Fibroblast of skin of left quadriceps (primary cell): Measurements from ENCODE around the gene FTSJ3.

Experiments
- DNase-seq, 2 experiments: peaks; one replicate each; pipeline ENCODE4 v3.0.0-alpha.2; 2013; ENCODE audit warnings: low read depth in 2 of 2

FTSJ3 gene

GRCh38 chr17:63786117-63786516 is 41.3 kb downstream of the FTSJ3 start:
- DNase-seq, result no peak

DNA sequence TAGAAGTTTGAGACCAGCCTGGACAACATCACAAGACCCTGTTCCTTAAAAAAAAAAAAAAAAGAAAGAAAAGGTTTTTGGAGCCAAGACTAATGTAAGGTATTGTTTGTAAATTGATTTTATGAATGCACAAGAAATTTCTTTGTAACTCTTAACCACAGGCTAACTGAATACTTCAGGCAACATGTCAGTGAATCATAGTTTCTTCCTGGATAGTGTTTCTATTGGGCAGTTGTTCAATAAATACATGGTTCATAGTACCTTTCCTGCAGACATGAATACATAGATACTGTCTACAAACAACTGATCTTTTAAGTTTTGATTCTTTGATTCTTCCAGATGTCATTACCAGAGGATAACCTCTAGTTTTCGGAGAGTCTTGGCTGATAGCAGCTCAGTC is 41.9 kb downstream of the FTSJ3 start:
- DNase-seq, result peak in 1 of 2 experiments; percentile 7

DNA sequence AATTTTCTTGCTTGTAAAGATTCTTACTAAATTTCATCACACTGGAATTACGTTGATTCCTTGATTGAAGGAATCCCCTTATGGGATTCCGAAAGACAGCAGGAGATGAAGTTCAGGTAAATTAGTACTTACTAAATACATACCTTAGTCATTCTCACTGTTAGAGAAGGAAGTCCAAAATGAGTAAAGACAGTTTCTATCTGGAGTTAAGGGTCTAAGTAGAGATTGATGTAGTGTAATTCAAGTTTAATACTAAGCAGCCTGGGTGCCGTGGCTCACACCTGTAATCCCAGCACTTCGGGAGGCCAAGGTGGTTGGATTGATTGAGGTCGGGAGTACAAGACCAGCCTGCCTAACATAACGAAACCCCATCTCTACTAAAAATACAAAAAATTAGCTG is 43.9 kb downstream of the FTSJ3 start:
- DNase-seq, result no peak

- DNase-seq, result no peak
Measured at GRCh38 chr17:63780928-63781327, 46.5 kb downstream of the FTSJ3 start.

DNA sequence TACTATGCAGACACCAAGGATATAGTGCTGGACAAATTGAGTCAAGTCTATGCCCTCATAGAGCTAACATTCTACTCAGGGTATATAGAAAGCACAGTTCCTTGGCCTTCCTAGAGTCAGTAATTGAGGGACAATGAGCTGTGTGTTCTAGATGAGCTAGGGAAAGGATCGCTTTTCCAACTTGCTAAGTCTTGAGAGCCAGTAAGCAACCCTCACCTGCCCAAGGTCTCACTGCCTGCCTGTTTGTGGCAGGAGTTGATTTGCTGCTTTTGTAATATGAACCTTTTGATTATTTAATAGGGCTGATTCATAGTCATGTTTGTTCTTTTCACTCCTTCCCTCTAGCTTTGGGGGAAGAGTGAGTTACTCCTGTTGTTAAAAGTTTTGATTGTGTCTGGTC is 47.0 kb downstream of the FTSJ3 start:
- no peak for DNase-seq

DNA sequence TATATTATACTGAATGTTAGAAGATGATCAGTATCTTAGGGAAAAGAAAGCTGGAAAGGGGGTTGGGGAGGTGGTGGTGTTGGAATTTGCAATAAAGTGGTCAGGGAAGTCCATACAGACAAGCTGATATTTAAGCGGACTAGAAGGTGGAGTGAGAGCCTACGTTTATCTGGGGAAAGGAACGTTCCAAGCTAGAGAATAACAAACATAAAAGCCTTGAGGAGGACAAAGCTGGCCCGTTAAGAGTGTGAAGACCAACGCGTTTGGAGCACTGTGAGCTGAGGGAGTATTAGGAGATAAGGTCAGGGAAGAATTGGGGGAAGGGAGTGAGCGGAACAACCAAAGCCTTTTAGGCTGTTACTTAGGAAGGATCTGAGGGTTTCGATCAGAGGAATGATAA is 52.0 kb downstream of the FTSJ3 start:
- DNase-seq, result no peak

DNA sequence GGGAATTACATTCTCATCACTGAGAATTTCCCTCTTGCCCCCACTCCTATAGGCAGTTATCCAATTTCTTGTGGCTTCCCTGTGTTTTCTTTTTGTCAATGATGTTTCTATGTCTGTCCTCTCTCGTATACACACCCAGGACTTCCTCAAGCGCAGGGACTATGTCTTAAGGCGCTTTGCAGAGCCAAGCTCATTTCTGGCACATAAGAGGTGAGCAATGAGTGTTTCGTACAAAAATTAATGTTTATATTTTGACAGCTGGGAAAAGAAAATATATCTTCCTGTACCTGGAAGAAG is 52.5 kb downstream of the FTSJ3 start:
- no peak for DNase-seq

- peak; percentile 16 to 21 for DNase-seq
Measured at GRCh38 chr17:63774141-63774968, 53.1 kb downstream of the FTSJ3 start, which contains the start of gene DDX42. TSS of gene DDX42 (plus strand) at chr17:63774170. CDS start at chr17:63787050, 12,880 bp downstream.

GRCh38 chr17:63773272-63774140 is 54.0 kb downstream of the FTSJ3 start, which contains the start of gene CCDC47:
TSS of gene CCDC47 (minus strand) at chr17:63773597. CDS start at chr17:63766175, 7,422 bp downstream.
- peak; percentile 99 for DNase-seq

DNA sequence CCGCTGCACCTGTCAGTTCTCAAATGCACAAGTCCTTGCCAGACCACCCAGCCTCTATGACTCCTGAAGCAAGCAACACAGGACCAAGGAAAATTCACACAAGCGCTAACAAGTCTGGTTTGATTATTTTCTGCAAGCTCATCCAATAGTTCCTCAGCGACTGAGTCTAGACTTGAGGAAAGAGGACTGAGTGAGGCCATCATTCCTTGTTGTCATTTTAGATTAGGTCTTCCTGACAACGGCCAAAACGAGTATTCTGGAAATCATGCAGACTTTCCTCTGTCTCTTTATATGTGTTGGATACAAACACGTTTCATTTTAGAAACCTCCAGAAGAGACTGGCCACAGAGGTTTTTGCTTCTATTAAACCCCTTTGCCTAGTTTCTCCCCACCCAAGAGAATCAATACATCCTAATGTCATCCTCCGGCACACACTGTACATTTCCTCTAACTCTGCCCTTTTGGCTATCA is 54.6 kb downstream of the FTSJ3 start:
- no peak for DNase-seq
